Measurements from ENCODE around the gene IPO13.

The IPO13 gene

GRCh38 chr1:43975249-43975961, 28.7 kb downstream of the IPO13 start:
- CTCF ChIA-PET = interaction anchor here (0.9 to 3.7 kb wide), 6 partner anchors 13 to 212 kb away, joined by 3 to 9 read pairs (median 6); no protein-coding TSS in a partner anchor
- POLR2A ChIA-PET = interaction anchor here (0.7 kb wide), 1 partner anchor 17 kb away, joined by 4 read pairs; no protein-coding TSS in a partner anchor

GRCh38 chr1:43976045-43976444, 29.3 kb downstream of the IPO13 start:
- DNase-seq (ENCODE audit: extremely low spot score) = no peak
- CTCF ChIA-PET = interaction anchor here (1.4 to 3.7 kb wide), 5 partner anchors 13 to 213 kb away, joined by 3 to 9 read pairs (median 7); no protein-coding TSS in a partner anchor
- POLR2A ChIA-PET = no interaction called here
- TF ChIP-seq CTCF (IDR thresholded peaks at IDR 0.05; ENCODE audit: control extremely low read depth, extremely low read depth, low read depth, missing control alignments) = no peak

More at GRCh38 chr1:43975249-43975961, 28.7 kb downstream of the IPO13 start:
- TF ChIP-seq CTCF (IDR thresholded peaks at IDR 0.05; ENCODE audit: control extremely low read depth, extremely low read depth, low read depth, missing control alignments) = no peak
- DNase-seq (ENCODE audit: extremely low spot score) = peak; percentile 39

- DNase-seq (ENCODE audit: extremely low spot score) = no peak
- ChIA-PET CTCF (interaction anchor here (1.3 to 3.7 kb wide), 3 partner anchors 12 to 42 kb away, joined by 3 to 9 read pairs (median 8); no protein-coding TSS in a partner anchor), POLR2A (interaction anchor here (0.6 kb wide), 1 partner anchor 892 kb away, joined by 11 read pairs; no protein-coding TSS in a partner anchor)
- TF ChIP-seq CTCF (IDR thresholded peaks at IDR 0.05; ENCODE audit: control extremely low read depth, extremely low read depth, low read depth, missing control alignments) = no peak
Measured at GRCh38 chr1:43976890-43977289, 30.1 kb downstream of the IPO13 start.

GRCh38 chr1:43977376-43978263, 30.9 kb downstream of the IPO13 start:
- no peak for DNase-seq (ENCODE audit: extremely low spot score)
- ChIA-PET CTCF (interaction anchor here (1.3 to 3.7 kb wide), 3 partner anchors 11 to 43 kb away, joined by 3 to 9 read pairs (median 5); no protein-coding TSS in a partner anchor), POLR2A (interaction anchor here (0.6 to 0.7 kb wide), 2 partner anchors 428 to 892 kb away, joined by 3 to 11 read pairs; no protein-coding TSS in a partner anchor)

GRCh38 chr1:43978264-43978550, 31.5 kb downstream of the IPO13 start:
- POLR2A ChIA-PET = interaction anchor here (0.7 kb wide), 1 partner anchor 428 kb away, joined by 3 read pairs; no protein-coding TSS in a partner anchor
- no peak for TF ChIP-seq CTCF (IDR thresholded peaks at IDR 0.05; ENCODE audit: control extremely low read depth, extremely low read depth, low read depth, missing control alignments)
- CTCF ChIA-PET = interaction anchor here (1.3 kb wide), 2 partner anchors 14 to 43 kb away, joined by 3 to 5 read pairs; no protein-coding TSS in a partner anchor
- no peak for DNase-seq (ENCODE audit: extremely low spot score)

More at GRCh38 chr1:43977376-43978263, 30.9 kb downstream of the IPO13 start:
- no peak for TF ChIP-seq CTCF (IDR thresholded peaks at IDR 0.05; ENCODE audit: control extremely low read depth, extremely low read depth, low read depth, missing control alignments)
